Upper lobe of left lung (tissue), 6 donors: ENCODE results near the gene ZNF318. TPM values are rescaled to one million over a fixed set of nuclear protein-coding genes. Genes with fewer than 3 reads are reported as not detected.
A peak's percentile ranks its signal among the peaks of the same experiment; 100 is the strongest.

Source experiments
- ATAC-seq, 2 donors: fragments of 200-7000 bp; cut with Tn5 transposase; one replicate each; pipeline ENCODE4 v1.9.1; 2022; ENCODE audit warnings: mild to moderate bottlenecking in 2 of 2, moderate library complexity in 2 of 2; ENCODE audit not compliant: low FRiP score in 2 of 2
- DNase-seq, 2 donors: peaks; one replicate each; pipeline ENCODE4 v3.0.0-alpha.2; 2019 to 2020
- H3K27ac ChIP-seq, 4 donors: fragments of 200-600 bp; sonication (generic); one replicate each; pipeline ENCODE4 v1.5.1; 2016 to 2019
- H3K27me3 ChIP-seq, 4 donors: fragments of 200-600 bp; sonication (generic); one replicate each; pipeline ENCODE4 v1.5.1; 2017 to 2019
- H3K36me3 ChIP-seq, 4 donors: fragments of 200-600 bp; sonication (generic); one replicate each; pipeline ENCODE4 v1.5.1; 2016 to 2019
- H3K4me1 ChIP-seq, 4 donors: fragments of 200-600 bp; sonication (generic); one replicate each; pipeline ENCODE4 v1.5.1; 2018 to 2019
- H3K4me3 ChIP-seq, 4 donors: fragments of 200-600 bp; sonication (generic); one replicate each; pipeline ENCODE4 v1.5.1; 2017 to 2019; ENCODE audit warnings: mild to moderate bottlenecking in 2 of 4, moderate library complexity in 1 of 4
- H3K9me3 ChIP-seq, 4 donors: fragments of 200-600 bp; sonication (generic); one replicate each; pipeline ENCODE4 v1.5.1; 2018 to 2019
- EP300 ChIP-seq, 4 donors: sonication (generic); formaldehyde crosslinking; IDR thresholded peaks; one replicate each; pipeline ENCODE4 v1.5.1; 2017; ENCODE audit warnings: antibody characterized with exemption in 4 of 4, control low read depth in 2 of 4
- POLR2A ChIP-seq, 4 donors: fragments of 450-650 bp; IDR thresholded peaks; one replicate each; pipeline ENCODE4 v1.5.1; 2016 to 2017; ENCODE audit warnings: antibody characterized with exemption in 4 of 4, mild to moderate bottlenecking in 2 of 4
- POLR2AphosphoS5 ChIP-seq, 2 donors: sonication (generic); formaldehyde crosslinking; IDR thresholded peaks; one replicate each; pipeline ENCODE4 v1.5.1; 2017; ENCODE audit warnings: antibody characterized with exemption in 2 of 2
- WGBS, 2 donors: methylation state at CpG; one replicate each; pipeline ENCODE4 v1.1.5; 2017 to 2018; 5-methylcytosine and 5-hydroxymethylcytosine counted together
- total RNA-seq, 6 donors: library from RNA; depleted of rRNA in 4 of 6; stranded (reverse); fragments of >200 nt in 4 of 6; gene quantifications; one replicate each; pipeline versions ENCODE4 v1.1.0 to v1.2.1, GENCODE V29; 2016 to 2021
- TF ChIP-seq, protein P1 (sequence below), 6 experiments: fragments of 450-650 bp in 4 of 6; fragments of 200-600 bp in 2 of 6; sonication (generic) in 2 of 6; IDR thresholded peaks; one replicate each; pipeline ENCODE4 v1.5.1; 2016 to 2019; ENCODE audit warnings: antibody characterized with exemption in 6 of 6
- donor health status: DM: no; HTN: no; CAD: no; lungs with moderate emphysema.
- donor health status: DM: no; HTN: yes; CAD: no; lungs with severe emphysema.

ZNF318 gene
- total RNA-seq, 6 donors from 2014 or later, result 10.3 to 19.9 (median 15.3) TPM

DNA sequence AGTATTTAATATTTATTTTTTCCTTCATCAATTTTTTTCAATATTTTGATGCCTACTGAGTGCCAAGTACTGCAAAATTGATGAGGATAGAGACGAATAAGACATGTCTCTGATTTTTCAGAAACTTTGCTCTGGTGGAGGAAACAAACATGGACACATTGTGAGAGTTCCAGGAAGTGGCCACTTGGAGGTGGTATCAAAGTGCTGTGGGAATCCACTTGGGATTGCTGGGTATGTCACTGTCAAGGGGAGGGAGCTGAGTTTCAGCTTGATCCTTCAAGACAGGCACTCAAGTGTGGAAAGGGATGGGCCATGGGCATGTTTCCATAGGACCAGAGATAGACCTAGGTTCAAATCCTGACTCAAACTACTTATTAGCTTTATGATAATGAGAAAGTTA, 33.4 kb upstream of the ZNF318 start:
- 73 to 75% methylated on average over 1 of the region's 1 CpG for WGBS, 2 donors
- Histone ChIP-seq H3K36me3 (peaks cover 0 to 4% (median 0%) of the 10 kb centered on the region in 4 donors), H3K9me3 (no peaks in the 10 kb centered on the region), H3K27me3 (no peaks in the 10 kb centered on the region), H3K27ac (no peak overlapping the region), H3K4me3 (no peak overlapping the region), H3K4me1 (peaks cover 0 to 10% (median 0%) of the 10 kb centered on the region in 4 donors)
- no peak for TF ChIP-seq POLR2A (IDR thresholded peaks at IDR 0.05)
- TF ChIP-seq, protein P1, sequence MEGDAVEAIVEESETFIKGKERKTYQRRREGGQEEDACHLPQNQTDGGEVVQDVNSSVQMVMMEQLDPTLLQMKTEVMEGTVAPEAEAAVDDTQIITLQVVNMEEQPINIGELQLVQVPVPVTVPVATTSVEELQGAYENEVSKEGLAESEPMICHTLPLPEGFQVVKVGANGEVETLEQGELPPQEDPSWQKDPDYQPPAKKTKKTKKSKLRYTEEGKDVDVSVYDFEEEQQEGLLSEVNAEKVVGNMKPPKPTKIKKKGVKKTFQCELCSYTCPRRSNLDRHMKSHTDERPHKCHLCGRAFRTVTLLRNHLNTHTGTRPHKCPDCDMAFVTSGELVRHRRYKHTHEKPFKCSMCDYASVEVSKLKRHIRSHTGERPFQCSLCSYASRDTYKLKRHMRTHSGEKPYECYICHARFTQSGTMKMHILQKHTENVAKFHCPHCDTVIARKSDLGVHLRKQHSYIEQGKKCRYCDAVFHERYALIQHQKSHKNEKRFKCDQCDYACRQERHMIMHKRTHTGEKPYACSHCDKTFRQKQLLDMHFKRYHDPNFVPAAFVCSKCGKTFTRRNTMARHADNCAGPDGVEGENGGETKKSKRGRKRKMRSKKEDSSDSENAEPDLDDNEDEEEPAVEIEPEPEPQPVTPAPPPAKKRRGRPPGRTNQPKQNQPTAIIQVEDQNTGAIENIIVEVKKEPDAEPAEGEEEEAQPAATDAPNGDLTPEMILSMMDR (IDR thresholded peaks at IDR 0.05), result no peak
- no peak for TF ChIP-seq EP300 (IDR thresholded peaks at IDR 0.05)
- no peak for TF ChIP-seq POLR2AphosphoS5 (IDR thresholded peaks at IDR 0.05)
- DNase-seq (no peak), ATAC-seq (no peak)

DNA sequence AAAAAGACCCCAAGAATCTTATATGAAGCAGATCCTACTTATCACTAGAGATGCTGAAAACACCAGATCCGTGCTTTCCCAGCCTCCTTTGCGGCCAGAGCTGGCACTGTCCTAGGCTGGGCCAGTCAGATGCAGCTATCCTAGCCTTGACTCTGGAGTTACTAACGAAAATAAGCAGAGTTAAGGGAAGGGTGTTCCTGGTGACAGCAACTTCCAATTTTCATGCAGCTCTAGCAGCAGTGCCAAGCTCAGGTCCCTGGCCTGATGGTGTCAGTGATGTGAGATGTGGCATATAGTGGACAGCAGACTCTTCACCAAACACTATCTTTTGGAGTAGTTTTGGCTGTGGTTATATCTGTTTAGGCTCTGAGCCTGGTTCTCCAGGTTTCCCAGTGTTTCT, 32.3 kb upstream of the ZNF318 start:
- Histone ChIP-seq H3K27ac (no peak overlapping the region), H3K9me3 (no peaks in the 10 kb centered on the region), H3K36me3 (peaks cover 0 to 2% (median 0%) of the 10 kb centered on the region in 4 donors), H3K27me3 (no peaks in the 10 kb centered on the region), H3K4me3 (no peak overlapping the region), H3K4me1 (peaks cover 0 to 13% (median 0%) of the 10 kb centered on the region in 4 donors)
- no peak for TF ChIP-seq POLR2AphosphoS5 (IDR thresholded peaks at IDR 0.05)
- TF ChIP-seq POLR2A (IDR thresholded peaks at IDR 0.05), result no peak
- TF ChIP-seq, protein P1 (IDR thresholded peaks at IDR 0.05), result no peak
- no peak for TF ChIP-seq EP300 (IDR thresholded peaks at IDR 0.05)
- DNase-seq (no peak), ATAC-seq (no peak)
- 91 to 92% methylated on average over 3 of the region's 3 CpGs for WGBS, 2 donors

DNA sequence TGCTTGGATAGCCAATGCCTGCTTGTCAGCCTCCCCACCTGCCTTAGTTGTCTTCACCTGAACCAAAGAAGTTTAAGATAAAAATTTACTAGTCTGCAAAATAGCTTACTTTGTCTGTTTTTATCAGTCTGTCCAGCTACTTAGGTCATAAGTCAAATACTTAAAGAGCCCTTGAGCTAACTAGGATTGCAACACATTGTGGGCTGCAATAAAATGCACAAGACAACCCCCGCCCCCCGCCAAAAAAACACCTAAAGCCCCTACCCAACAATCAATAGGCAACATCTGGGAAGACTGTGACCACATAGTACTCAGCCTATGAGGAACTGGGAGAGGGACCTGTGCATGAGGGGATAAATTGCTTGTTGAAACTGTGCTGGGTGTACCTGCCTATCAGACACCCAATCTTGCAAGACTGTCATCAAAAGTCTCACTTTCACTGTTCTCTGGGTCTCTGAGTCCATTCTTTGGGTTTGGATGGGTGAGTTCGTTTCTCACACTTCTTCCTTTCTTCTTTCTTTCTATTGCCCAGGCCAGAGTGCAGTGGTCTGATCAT, 30.6 kb upstream of the ZNF318 start:
- ATAC-seq, result no peak
- Histone ChIP-seq H3K4me1 (peaks cover 0 to 25% (median 0%) of the 10 kb centered on the region in 4 donors), H3K27ac (peak overlapping the region in 1 of 4 donors; percentile 42), H3K27me3 (no peaks in the 10 kb centered on the region), H3K36me3 (no peaks in the 10 kb centered on the region), H3K4me3 (no peak overlapping the region), H3K9me3 (no peaks in the 10 kb centered on the region)
- 49 to 72% methylated on average over 3 of the region's 3 CpGs for WGBS, 2 donors
- DNase-seq, result no peak
- TF ChIP-seq POLR2AphosphoS5 (IDR thresholded peaks at IDR 0.05), result no peak
- TF ChIP-seq, protein P1 (IDR thresholded peaks at IDR 0.05), result no peak
- TF ChIP-seq POLR2A (IDR thresholded peaks at IDR 0.05), result no peak
- TF ChIP-seq EP300 (IDR thresholded peaks at IDR 0.05), result no peak

DNA sequence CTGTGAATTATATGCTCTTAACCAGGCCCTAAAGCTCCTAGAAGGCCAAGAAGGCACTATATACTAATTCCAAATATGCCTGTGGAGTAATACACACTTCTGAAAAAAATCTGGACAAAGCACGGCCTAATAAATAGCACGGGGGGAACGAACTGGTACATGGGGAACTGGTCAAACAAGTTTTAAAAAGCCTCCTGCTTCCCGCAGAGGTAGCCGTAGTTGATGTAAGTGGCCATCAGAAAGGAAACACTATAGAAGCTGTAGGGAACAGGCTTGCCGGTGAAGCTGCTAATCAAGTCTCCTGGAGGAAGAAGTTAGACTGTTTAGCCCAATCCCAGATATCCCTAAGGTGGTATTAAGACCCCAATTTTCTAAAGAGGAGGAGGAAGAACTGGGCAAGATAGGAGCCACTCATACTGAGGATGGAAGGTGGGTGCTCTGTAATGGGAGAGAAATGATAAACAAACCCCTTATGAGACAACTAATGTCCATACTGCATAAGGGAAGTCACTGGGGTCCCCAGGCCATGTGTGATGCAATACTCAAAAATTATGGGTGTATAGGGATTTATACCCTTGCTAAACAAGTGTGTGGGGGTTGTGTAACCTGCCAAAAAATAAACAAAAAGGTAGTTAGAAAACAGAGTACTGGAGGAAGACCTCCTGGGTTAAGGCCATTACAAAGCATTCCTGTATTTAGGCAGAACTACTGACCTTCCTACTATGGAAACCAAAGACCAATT, 27.1 kb upstream of the ZNF318 start:
- ATAC-seq (peak in 1 of 2 donors; percentile 37), DNase-seq (peak in 1 of 2 donors; percentile 57)
- peak overlapping the region in 3 of 4 donors; percentile 27 to 57 (median 52) for H3K27ac ChIP-seq

DNA sequence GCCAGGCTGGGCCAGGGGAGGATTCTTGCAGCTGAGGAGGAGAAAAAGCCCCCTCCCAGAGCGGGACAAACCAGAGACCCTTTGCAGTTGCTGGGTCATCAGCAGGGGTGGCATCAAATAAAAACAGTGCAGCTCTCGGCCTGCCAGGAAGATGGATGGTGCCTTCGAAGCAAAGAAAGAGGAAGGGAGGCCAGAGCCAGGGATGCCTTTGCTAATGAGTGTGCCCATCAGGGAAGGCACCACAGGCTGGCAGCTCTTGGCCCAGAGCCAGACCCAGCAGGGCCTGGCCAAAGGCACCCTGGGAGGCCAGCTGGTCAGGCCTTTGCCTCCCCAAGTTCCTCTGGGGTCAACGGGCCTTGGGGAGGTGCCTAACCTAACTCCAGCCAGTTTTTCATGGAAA, 26.3 kb upstream of the ZNF318 start:
- ATAC-seq (no peak), DNase-seq (peak; percentile 28)
- peak overlapping the region in 3 of 4 donors; percentile 27 to 57 (median 52) for H3K27ac ChIP-seq
- WGBS, 2 donors, result 57 to 58% methylated on average over 4 of the region's 4 CpGs
- H3K27me3 ChIP-seq, result no peaks in the 10 kb centered on the region
- no peak overlapping the region for H3K4me3 ChIP-seq
- TF ChIP-seq EP300 (IDR thresholded peaks at IDR 0.05) (no peak), POLR2AphosphoS5 (IDR thresholded peaks at IDR 0.05) (no peak), POLR2A (IDR thresholded peaks at IDR 0.05) (no peak)
- TF ChIP-seq, protein P1 (IDR thresholded peaks at IDR 0.05), result no peak
- H3K9me3 ChIP-seq, result no peaks in the 10 kb centered on the region
- H3K36me3 ChIP-seq, result no peaks in the 10 kb centered on the region
- H3K4me1 ChIP-seq, result peaks cover 0 to 35% (median 2%) of the 10 kb centered on the region in 4 donors

More for the DNA sequence above, 27.1 kb upstream of the ZNF318 start:
- H3K36me3 ChIP-seq, result no peaks in the 10 kb centered on the region
- H3K9me3 ChIP-seq, result no peaks in the 10 kb centered on the region
- WGBS, 2 donors, result 58 to 67% methylated on average over 6 of the region's 6 CpGs
- H3K4me3 ChIP-seq, result no peak overlapping the region
- no peak for TF ChIP-seq POLR2A (IDR thresholded peaks at IDR 0.05)
- TF ChIP-seq EP300 (IDR thresholded peaks at IDR 0.05), result no peak
- no peaks in the 10 kb centered on the region for H3K27me3 ChIP-seq
- H3K4me1 ChIP-seq, result peaks cover 0 to 27% (median 1%) of the 10 kb centered on the region in 4 donors
